Measurements from ENCODE around the gene DNHD1.

DNA sequence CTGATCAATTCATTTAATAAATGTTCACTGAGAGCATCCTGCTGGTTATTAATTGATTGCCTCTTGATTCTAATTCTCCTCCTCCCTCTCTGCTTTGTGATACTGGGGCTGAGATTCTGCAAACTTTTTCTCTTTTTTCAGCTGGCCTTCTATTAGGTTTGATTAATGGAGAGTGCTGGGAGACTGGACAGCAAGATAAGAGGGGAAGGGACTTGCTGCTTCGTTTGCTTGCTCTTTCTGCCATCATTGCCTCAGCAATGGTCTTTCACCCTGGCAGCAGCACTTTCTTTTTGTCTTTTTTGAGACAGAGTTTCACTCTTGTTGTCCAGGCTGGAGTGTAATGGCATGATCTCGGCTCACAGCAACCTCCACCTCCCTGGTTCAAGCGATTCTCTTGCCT lies 7.1 kb downstream of the DNHD1 start:
- TF ChIP-seq HDAC2 (IDR thresholded peaks at IDR 0.05; ENCODE audit: borderline replicate concordance in 1 of 2, low read depth in 2 of 2, low read length in 2 of 2) (no peak), RBBP5 (IDR thresholded peaks at IDR 0.05; ENCODE audit: borderline replicate concordance, low read depth, low read length) (no peak), EZH2 (IDR thresholded peaks at IDR 0.05; ENCODE audit: low read depth, low read length, severe bottlenecking) (no peak), POU5F1 (IDR thresholded peaks at IDR 0.05; ENCODE audit: low read depth, low read length) (no peak), CEBPB (IDR thresholded peaks at IDR 0.05; ENCODE audit: low read depth, low read length) (no peak), POLR2A (IDR thresholded peaks at IDR 0.05; ENCODE audit: control extremely low read depth in 1 of 2, low read depth in 2 of 2, low read length in 2 of 2) (no peak), RFX5 (IDR thresholded peaks at IDR 0.05; ENCODE audit: borderline replicate concordance, low read depth, low read length) (no peak), JUND (IDR thresholded peaks at IDR 0.05; ENCODE audit: low read length) (no peak), TCF12 (IDR thresholded peaks at IDR 0.05; ENCODE audit: low read depth, low read length) (no peak), MAX (IDR thresholded peaks at IDR 0.05) (no peak), BACH1 (IDR thresholded peaks at IDR 0.05; ENCODE audit: low read length) (no peak)
- TF ChIP-seq, protein P1, sequence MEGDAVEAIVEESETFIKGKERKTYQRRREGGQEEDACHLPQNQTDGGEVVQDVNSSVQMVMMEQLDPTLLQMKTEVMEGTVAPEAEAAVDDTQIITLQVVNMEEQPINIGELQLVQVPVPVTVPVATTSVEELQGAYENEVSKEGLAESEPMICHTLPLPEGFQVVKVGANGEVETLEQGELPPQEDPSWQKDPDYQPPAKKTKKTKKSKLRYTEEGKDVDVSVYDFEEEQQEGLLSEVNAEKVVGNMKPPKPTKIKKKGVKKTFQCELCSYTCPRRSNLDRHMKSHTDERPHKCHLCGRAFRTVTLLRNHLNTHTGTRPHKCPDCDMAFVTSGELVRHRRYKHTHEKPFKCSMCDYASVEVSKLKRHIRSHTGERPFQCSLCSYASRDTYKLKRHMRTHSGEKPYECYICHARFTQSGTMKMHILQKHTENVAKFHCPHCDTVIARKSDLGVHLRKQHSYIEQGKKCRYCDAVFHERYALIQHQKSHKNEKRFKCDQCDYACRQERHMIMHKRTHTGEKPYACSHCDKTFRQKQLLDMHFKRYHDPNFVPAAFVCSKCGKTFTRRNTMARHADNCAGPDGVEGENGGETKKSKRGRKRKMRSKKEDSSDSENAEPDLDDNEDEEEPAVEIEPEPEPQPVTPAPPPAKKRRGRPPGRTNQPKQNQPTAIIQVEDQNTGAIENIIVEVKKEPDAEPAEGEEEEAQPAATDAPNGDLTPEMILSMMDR (IDR thresholded peaks at IDR 0.05; ENCODE audit: control extremely low read depth in 1 of 3, insufficient read depth in 1 of 3, low read depth in 1 of 3, low read length in 3 of 3) = no peak

Data from H1 (cell line).